Right kidney (tissue), 1 donor: ENCODE results near the gene ATP10A.
"Not testable (repeated sequence)": the region's sequence is repeated elsewhere in the genome, so short reads cannot be mapped to it uniquely, and the experiment has no call there.

Source experiments
- DNase-seq: peaks from one replicate; pipeline ENCODE4 v3.0.0-alpha.2; 2016

ATP10A gene

DNA sequence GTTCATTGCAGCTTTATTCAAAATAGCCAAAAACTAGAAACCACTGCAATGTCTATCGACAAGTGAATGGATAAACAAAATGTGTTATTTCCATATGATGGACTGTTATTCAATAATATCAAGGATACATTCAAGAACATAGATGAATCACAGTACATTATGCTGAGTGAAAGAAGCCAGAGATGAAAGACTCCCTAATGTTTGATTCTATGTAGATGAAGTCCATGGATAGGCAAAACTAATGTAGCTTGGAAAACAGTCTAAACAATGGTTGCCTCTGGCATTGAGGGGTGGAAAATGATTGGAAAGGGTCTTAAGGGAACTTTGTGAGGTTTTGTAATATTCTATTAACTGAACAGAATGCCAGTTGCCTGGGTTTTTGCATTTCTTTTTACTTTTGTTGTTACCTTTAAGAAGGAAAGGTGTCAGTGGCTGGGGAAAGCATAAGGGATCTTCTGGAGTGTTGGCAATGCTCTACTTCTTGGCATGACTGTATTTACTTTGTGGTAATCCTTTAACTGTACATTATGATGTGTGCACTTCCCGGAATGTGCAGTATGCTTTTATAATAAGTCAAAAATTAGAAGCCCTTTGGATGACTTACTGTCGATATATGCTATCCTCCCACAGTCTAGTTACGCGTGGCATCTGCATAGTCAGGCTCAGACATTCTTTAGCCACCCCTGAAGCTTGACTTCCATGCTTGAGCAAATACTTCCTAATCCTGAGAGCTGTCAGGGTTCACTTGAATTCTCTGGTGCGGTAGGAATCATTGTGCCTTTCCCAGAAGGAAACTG lies 20.5 kb upstream of the ATP10A start:
- no peak for DNase-seq

DNA sequence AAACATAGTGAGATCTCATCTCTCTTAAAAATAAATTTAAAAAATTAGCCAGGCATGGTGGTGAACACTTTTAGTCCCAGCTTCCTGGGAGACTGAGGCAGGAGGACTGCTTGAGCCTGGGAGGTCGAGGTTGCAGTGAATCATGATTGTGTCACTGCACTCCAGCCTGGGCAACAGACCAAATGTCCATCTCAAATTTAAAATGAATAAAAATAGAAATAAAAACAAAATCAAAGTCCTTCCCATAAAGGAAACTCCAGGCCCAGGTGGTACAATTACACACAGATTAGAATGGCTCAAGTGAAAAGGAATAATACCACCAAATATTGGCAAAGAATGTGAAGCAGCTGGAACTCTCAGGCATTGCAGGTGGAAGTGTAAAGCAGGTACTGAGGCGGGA lies 19.3 kb upstream of the ATP10A start:
- DNase-seq = no peak

DNA sequence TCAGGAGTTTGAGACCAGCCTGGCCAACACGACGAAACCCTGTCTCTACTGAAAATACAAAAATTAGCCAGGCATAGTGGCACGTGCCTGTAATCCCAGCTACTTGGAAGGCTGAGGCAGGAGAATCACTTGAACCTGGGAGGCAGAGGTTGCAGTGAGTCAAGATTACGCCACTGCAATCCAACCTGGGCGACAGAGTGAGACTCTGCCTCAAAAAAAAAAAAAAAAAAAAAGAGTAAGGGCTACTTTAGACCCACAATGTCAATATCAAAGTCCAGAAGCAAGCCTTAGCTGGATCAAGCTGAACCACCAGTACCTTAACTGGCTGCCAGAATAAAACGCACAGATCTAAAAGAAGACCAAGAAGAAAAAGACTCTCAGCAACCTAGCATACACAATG lies 17.8 kb upstream of the ATP10A start:
- DNase-seq = not testable (repeated sequence)

DNA sequence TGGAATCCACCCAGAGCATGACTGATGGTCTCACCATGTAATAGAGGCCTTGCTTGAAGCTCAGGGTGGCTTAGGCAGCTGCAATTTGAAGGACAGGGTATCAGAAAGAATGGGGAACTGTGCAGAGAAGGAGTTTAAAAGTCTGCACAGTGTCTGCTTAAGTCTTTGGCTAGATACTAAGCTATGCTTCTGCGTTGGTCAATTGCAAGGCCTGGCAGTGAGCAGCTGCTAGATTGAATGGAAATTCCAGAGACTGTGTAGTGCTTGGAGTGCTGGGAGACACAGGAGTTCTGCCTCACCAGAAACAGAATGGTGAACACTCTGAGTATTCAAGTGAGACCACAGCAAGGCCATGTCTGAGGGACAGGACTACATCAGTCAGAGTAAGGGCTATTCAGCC lies 17.3 kb upstream of the ATP10A start:
- no peak for DNase-seq

DNA sequence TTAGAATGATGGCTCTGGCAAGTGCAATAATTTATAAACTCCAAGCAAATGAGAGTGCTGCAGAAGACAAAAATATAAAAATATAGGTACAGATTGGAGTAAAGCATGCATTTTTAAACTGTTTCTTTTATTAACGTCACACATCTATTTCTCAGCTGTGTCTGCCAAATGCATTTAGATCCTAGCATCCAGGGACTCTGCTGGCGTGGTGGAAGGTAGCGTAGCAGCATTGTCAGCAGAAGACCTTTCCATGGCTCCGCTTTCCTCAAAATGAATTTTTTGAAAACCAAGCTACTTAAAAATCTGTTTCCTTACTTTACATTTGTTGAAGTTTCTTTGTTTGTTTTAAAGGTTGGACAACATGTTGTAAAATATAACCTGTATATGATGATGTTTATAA lies 16.3 kb upstream of the ATP10A start:
- DNase-seq = no peak

DNA sequence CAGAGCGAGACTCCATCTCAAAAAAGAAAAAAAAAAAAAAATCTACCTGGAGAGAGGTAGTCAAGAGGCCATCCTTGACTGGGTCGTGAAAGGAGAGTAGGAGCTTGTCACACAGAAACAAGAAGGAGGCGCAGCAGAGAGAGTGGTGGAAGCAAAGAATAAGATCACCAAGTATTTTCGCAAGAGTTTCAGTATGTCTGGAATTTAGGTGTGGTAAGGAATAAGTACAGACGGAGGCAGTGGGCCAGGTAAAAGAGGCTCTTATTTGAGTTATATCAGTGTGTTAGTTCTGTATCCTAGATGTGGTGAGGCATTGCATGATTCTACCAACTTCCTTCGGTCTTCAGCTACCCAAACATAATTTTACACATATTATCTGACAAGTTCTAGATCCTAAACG lies 14.6 kb upstream of the ATP10A start:
- no peak for DNase-seq

DNA sequence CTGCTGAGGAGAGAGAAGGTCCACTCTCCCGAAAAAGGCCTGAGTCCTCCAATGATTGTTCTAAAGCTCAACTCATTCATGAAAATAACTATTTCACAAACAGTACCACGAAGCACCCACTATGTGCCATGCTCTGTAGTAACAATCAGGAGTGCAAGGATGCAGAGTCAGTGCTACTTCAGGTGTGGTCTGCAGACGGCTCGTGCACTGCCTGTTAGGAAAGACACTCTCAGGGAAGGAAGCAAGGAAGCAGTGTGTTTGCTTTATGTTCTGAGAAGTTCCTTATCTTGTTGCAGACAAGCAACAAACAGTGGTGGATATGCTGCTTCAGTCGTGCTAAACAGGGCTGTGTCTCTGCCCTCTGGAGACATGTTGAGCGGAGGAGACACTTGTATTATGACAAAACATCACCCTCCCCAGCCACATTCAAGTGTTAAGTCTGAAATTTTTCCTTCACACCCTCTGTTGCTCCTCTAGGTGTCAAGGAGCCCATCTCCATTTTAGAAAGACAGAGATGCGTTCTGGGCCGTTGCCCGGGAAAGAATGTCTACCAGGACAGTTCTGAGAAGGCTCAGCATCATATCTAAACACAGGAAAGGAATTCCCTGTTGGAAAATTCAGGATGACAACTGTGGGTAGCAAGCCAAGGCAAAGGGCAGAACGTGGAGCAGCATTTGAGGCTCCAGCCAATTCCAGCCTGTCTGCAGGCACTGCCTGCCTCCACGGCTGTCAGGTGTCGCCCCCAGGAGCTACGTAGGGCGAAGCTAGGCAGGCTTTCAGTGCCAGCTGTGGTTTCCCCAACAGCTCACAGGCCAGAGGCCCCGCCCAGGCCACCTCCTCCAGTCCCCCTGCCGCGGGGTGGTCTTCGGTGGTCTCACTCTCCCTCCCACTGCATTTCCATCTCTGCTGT lies 13.4 kb upstream of the ATP10A start:
- no peak for DNase-seq

DNA sequence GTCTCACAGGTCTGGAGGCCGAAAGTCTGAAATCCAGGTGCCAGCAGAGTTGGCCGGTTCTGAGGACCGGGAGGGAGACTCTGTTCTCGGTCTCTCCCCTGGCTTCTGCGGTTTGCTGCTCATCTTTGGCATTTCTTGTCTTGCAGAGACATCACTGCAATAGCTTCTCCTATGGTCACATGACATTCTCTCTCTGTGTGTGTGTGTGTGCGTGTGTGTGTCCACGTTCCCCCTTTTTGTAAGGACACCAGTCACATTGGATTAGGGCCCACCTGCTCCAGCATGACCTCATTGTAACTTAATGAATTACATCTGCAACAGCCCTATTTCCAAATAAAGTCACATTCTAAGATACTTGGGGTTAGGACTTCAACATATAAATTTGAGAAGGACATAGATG lies 12.4 kb upstream of the ATP10A start:
- no peak for DNase-seq

DNA sequence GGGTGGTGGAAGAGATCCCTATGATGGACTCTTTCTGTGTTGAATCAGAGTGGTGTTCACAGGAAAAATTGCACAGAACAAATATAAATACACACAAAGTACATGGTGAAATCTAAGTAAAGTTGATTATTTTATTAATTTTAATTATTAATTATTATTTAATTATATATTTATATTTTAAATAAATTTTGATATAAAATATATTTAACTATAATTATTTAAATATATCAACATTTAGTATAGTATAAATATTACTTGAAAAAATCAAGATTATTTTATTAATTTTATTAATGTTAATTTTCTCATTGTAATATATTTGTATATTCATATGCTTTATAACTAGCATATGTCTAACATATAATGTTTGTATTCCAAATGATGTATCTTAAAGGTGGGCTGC lies 11.3 kb upstream of the ATP10A start:
- no peak for DNase-seq

DNA sequence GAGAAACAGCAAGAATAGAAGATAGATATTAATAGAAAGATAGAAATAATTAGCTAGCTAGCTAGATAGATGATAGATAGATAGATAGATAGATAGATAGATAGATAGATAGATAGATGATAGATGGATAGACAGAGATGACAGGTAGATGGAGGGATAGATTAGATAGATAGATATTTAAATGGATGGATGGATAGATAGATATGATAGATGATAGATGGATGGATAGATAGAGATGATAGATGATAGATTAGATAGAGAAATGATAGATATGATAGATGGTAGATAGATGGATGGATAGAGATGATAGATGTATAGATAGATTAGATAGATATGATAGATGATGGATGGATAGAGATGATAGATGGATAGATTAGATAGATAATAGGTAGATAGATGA lies 8.3 kb upstream of the ATP10A start:
- no peak for DNase-seq

DNA sequence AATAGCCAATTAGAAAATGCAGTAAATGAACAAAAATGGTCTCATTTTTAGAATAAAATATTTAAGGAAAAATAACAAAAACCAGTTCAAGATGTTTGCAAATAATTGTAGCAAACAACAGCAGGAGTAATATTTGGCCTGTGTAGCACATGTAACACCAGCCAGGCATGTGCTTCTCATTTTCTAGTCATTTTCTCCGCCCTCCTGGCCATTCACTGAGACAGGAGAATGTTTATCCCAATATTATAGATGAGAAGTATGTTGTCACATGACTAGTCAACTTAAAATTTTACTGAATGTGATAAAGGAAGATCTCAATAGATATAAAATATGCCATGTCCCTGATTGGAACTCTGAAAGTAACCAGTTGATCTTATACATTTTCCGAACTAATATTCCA lies 7.8 kb upstream of the ATP10A start:
- DNase-seq = no peak

DNA sequence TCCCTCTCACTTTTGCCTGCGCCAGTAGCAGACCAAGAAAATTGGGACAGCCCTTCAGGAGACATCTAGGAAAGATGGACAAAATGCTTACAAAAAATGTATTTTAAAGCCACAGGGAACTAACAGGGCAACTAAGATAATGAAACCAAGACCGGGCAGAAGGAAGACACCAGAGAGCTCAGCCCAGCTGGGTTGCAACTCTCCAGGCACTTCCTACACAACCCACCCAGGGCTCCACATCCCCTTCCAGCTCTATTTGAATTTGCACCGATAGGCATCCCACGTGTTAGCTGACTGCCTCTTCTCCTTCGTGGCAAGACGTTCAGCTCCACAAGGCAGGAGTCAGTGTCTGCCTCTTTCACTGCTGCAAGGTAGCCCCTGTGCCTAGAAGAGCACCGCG lies 6.6 kb upstream of the ATP10A start:
- DNase-seq = no peak

DNA sequence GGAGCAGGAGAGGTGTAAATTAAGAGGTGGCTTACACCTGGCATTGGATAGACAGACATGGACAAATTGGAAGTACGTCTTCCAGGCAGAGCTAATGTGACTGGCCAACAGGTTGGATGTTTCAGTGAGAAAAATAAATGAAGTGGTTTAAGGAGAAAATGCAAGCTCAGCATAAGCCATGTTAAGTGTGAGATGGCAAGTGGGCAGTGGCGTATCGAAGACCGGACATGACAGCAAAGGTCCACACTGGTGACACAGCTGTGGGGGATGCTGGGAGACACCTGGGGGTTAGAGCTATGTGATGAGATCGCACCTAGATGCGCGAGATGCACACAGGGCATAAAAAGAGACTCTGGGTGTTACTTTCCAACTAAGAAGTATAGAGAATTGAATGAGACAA lies 3.7 kb upstream of the ATP10A start:
- DNase-seq = no peak

DNA sequence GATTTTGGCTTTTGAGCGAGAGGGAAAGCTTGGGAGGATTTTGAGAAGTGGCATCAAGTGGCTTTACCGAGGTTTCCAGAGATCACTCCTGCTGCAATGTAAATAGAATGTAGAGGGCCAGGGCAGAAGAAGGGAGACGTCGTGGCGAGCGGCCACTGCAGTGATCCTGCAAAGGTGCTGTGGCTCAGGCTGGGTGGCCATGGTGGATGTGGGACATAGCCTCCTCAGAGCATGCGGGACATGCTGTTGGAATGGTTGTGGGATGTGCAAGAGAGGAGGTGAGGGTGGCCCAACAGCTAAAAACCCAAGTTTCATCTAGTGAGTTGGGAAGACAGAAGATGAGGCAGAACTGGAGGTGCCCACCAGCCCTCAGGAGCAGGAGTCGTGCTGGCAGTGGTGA lies 3.1 kb upstream of the ATP10A start:
- no peak for DNase-seq

DNA sequence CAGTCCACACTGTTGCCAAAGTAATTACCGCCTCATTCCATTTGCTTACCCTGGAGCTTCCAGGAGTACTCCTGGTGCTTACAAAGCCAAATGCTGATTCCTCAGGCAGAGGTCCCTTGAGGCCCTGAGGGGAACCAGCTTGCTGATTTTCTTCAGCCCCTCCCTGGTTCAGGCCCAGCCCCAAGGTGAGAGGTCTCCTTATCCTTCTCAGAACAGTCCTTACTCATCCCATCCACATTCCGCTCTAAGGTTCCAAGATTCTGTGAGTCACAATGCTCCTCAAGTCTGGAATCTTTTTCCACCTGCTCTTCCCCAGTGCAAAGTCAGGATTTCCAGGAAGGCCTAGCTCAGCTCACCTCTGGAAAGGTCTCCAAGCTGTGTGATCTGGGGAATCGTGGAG lies 1.8 kb upstream of the ATP10A start:
- no peak for DNase-seq

DNA sequence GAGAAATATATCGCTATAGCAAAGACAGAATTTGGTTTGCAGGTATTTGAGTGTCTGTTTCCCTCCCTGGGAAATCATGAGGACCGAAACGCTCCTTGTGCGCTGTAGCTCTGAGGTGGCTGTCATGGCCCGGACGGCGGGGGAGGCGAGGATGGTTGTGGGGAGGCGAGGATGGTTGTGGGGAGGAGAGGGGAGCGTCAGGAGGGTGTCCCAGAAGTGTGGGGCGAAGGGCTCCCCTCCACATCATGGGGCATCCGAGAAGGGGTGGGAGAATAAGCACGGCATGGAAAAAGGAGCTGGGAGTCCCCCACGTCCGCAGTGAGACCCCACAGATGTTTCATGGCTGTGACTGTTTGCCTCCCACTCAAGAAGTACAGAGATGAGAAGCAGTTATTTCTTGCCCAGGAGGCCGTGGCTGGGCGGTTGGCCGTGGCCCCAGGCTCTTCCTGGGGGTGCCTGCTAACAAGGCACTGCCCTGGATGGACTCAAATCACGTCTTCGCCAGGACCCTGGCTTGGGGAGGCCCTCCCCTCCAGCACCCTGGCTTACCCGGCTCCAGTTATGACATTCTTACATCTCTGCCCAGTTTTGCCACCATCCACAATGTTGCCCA lies 947 bp upstream of the ATP10A start:
- DNase-seq = no peak

DNA sequence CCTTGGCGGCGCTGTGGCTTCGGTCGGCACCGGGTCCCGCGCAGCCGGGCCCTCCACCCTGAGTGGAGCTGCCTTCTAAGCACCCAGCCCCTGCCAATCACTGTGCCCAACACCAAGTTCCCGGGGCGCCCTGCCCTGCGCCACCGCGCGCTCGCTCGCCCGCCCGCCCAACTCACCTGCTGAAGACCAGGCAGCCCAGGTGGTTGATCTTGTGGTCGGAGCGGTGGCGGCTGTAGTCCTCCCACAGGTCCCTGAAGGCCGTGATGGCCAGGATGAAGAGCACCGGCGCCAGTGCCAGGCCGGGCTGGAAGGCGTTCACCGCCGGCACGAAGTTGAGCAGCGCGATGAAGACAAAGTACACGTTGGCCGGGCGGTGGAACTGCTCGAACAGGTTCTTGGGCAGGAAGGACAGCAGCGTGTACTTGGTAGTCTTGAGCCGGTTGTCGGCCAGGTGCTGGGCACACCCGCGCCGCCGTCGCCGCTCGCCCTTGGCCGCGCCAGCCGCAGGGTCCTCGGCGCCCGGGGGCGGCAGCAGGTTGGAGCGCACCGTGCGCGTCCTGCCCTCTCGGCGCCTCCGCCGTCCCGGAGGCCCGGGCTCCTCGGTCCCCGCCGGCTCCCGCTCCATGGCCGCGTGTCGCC lies 536 bp downstream of the ATP10A start:
- peak; percentile 75 for DNase-seq

DNA sequence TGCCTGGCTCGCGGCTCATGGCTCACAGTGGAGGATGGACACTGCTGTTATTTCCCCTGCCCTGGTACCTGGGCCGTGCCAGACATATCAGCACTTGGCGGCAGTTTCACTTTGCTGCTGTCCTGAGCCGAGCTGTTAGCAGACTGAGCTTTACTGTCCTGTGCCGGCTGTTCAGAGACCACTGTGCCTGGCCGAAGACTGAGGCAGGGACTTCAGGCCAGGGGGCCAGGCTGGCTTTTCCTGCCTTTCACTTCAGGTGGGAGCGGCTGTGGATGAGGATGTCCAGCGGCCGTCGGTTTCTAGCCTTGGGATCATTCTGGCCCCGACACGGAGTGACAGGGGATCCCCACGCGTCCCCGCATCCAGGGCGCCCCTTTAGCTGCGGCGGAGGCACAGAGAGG lies 1.1 kb downstream of the ATP10A start:
- DNase-seq = peak; percentile 44

DNA sequence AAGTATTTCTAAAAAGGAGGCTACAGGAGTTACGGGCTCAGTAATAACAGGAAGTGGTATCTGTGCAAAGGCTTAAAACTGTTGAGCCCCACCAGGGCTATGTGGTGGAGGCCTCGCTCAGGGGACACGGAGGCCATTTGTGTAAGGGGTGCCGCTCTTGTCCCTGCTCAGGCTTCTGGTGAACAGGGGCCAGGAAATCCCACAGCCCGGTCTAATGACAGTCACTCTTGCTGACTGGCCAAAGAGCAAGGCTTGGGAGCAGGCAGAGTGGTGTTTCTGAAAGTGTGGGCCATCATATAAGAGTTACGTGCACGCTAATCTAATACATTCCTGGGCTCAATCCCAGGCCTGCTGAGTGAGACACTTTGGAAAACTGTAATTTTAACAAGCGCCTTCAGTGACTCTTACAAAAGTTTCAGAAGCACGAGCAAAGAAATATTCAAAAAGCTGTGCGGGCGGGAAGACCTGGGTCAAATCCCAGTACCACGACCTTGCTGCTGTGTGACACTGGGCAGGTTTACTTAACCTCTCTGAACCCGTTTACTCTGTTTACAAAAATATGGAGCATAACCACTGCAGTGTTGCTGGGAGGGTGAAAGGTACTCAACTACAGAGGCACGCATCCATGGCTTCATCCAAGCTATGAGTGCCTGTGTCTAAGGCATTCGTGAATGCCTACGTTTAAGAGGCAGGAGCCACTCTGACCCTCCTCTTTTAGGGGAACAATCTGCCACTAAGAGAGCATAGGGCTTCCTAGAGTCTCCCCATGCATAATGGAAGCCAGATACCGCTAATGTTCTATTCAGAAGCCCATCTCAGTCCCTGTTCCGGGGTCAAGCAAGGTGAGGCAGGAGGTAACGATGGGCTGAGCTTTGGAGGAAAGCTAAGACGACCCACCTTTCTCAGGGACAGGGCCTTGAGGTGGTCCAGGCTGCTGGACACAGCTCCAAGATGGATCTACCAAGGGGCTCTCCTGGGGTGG lies 2.0 kb downstream of the ATP10A start:
- no peak for DNase-seq

DNA sequence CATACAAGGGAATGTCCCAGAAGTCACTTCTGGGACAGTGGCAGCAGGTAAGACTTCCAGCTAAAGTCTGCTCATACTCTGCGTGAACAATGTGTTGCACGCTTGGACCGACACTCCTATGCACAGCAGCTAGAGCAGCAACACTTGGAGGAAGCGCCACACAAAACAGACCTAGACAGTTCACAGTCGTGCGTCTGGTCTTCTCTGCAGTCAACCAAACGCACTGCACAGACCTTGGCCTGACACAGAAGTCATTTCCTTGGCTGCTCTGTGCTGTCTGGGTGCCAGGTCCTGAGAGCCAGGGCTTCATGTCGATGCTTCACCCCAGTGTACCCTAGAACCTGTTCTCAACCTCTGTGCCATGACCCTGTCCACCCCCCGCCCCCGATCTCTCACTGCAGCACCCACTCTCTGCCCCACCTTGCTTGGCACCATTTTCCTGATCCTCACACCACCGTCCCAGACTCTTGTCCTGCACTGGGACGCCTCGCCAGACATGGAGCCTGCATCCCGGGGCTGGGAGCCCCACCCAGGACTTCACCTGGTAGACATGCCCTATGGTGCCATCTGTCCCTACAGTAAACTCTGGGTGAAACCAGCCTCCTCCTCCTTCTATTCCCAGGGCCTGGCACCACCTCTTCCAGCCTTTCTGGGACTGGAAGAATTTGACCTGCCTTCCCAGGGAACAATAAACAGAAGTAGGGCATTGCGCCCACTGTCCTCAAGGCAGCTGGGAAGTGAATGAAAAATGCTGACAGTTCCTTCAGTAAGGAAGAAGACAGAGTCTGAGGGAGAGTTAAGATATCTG lies 3.1 kb downstream of the ATP10A start:
- no peak for DNase-seq
